HUES48 (cell line): Measurements from ENCODE around the gene HES7.

Experiments used
- H3K27ac ChIP-seq: one replicate; pipeline ENCODE4 v1.7.0; 2013; ENCODE audit warnings: low read depth, low read length, inconsistent platforms
- H3K27me3 ChIP-seq: 2 replicates; pipeline ENCODE4 v1.6.1; 2013; ENCODE audit warnings: mild to moderate bottlenecking, low read length; ENCODE audit not compliant: control insufficient read depth, insufficient read depth
- H3K36me3 ChIP-seq: 2 replicates; pipeline ENCODE4 v1.6.1; 2013; ENCODE audit warnings: low read length; ENCODE audit not compliant: control insufficient read depth, insufficient read depth
- H3K4me1 ChIP-seq: 2 replicates; pipeline ENCODE4 v1.6.1; 2013; ENCODE audit warnings: mild to moderate bottlenecking, low read length; ENCODE audit not compliant: control insufficient read depth, insufficient read depth
- H3K4me3 ChIP-seq: 2 replicates; pipeline ENCODE4 v1.5.1; 2013; ENCODE audit warnings: mild to moderate bottlenecking, low read depth, low read length
- H3K9ac ChIP-seq: 2 replicates; pipeline ENCODE4 v1.6.1; 2013; ENCODE audit warnings: mild to moderate bottlenecking, low read depth, low read length, moderate library complexity
- H3K9me3 ChIP-seq: 2 replicates; pipeline ENCODE4 v1.6.1; 2013; ENCODE audit warnings: low read length; ENCODE audit not compliant: control insufficient read depth, insufficient read depth

The HES7 gene

DNA sequence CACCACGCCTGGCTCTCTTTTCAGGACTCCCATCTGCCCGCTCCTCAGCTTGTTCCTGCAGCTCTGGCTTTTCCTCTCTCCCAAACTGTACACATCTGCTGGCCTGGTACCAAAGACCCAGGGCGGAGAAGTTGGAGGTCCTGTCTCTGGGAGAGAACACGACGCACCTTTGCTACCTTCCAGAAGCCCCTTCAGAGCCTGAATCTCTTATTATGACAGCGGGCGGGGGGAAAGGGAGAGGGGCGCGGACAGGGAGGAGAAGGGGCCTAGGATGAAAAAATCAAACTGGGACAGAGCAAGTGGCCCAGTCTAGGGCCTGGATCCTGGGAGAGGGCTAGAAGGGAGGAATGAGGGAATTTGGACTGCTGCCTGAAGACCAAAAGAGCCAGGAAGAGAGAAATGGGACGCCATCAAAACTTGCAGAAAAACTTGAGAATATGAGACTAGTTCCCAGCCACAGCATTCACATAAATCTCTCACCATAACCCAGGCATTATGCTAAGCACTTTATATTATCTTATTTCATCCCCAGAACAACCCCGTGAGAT is 30.8 kb upstream of the HES7 start:
- Histone ChIP-seq H3K27me3 (no peaks in the 10 kb centered on the region), H3K4me3 (peak overlapping the region; percentile 64), H3K27ac (peak overlapping the region; percentile 92), H3K9ac (no peak overlapping the region), H3K36me3 (peaks cover 11% of the 10 kb centered on the region), H3K4me1 (peaks cover 17% of the 10 kb centered on the region), H3K9me3 (no peaks in the 10 kb centered on the region)

GRCh38 chr17:8153957-8154607 is 30.2 kb upstream of the HES7 start:
- Histone ChIP-seq H3K36me3 (peaks cover 13% of the 10 kb centered on the region; the same call in 1 of the 2 replicates), H3K9ac (peak overlapping the region; percentile 30; the same call in 1 of the 2 replicates), H3K27me3 (no peaks in the 10 kb centered on the region), H3K4me1 (peaks cover 17% of the 10 kb centered on the region), H3K9me3 (no peaks in the 10 kb centered on the region), H3K27ac (peak overlapping the region; percentile 92), H3K4me3 (peak overlapping the region; percentile 64)

- H3K4me1 ChIP-seq: peaks cover 17% of the 10 kb centered on the region
- H3K36me3 ChIP-seq: peaks cover 16% of the 10 kb centered on the region
- no peaks in the 10 kb centered on the region for H3K9me3 ChIP-seq
- H3K27ac ChIP-seq: peak overlapping the region; percentile 92
- no peak overlapping the region for H3K9ac ChIP-seq
- peak overlapping the region; percentile 64; the same call in 1 of the 2 replicates for H3K4me3 ChIP-seq
- H3K27me3 ChIP-seq: no peaks in the 10 kb centered on the region
These were observed 29.6 kb upstream of the HES7 start for GRCh38 chr17:8153525-8153956.

GRCh38 chr17:8153031-8153451 is 29.1 kb upstream of the HES7 start:
- Histone ChIP-seq H3K4me3 (no peak overlapping the region), H3K27ac (no peak overlapping the region), H3K4me1 (peaks cover 17% of the 10 kb centered on the region), H3K9ac (no peak overlapping the region), H3K27me3 (no peaks in the 10 kb centered on the region), H3K36me3 (peaks cover 21% of the 10 kb centered on the region), H3K9me3 (no peaks in the 10 kb centered on the region)

GRCh38 chr17:8152112-8152775 is 28.3 kb upstream of the HES7 start, which contains the start of gene PER1:
PER1 (minus strand) TSS chr17:8152404; CDS start chr17:8150706, 1,698 bp downstream.
- Histone ChIP-seq H3K4me1 (peaks cover 17% of the 10 kb centered on the region), H3K9ac (no peak within 1 kb of the TSS; the same call in 1 of the 2 replicates), H3K36me3 (peaks cover 29% of the 10 kb centered on the region), H3K27me3 (no peaks in the 10 kb centered on the region), H3K4me3 (peak within 1 kb of the TSS; percentile 80), H3K27ac (peak within 1 kb of the TSS; percentile 52), H3K9me3 (no peaks in the 10 kb centered on the region)

GRCh38 chr17:8151641-8152111 is 27.8 kb upstream of the HES7 start:
- no peaks in the 10 kb centered on the region for H3K27me3 ChIP-seq
- H3K4me1 ChIP-seq: peaks cover 17% of the 10 kb centered on the region
- H3K36me3 ChIP-seq: peaks cover 35% of the 10 kb centered on the region
- H3K9me3 ChIP-seq: no peaks in the 10 kb centered on the region
- peak overlapping the region; percentile 52 for H3K27ac ChIP-seq
- H3K9ac ChIP-seq: no peak overlapping the region; the same call in 1 of the 2 replicates
- H3K4me3 ChIP-seq: peak overlapping the region; percentile 80

DNA sequence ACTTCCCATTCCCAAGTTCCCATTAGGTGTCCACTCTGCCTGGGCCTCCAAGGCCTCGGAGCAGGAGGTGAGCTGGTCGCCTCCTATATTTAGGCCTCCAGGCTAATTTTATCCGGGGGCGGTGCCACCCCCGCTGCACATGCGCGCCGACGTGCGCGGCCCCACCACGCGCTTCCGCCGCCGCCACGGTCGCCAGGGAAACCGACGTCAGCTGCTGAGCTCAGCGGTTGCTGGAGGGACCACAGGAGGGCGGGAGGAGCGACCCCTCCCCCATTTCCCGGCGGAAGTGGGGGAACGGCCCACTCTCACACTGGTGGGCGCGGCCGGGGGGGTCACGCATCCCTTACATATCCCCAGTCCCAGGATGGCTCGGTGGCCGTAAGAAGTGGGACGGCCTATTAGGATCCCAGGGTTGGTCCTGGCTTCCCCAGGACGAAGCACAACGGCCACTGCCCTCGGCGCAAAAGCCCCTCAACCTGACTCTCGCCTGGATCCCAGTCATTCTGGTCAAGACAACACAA is 27.3 kb upstream of the HES7 start:
- Histone ChIP-seq H3K27me3 (no peaks in the 10 kb centered on the region), H3K36me3 (peaks cover 40% of the 10 kb centered on the region), H3K4me3 (peak overlapping the region; percentile 80), H3K4me1 (peaks cover 17% of the 10 kb centered on the region), H3K9ac (no peak overlapping the region), H3K27ac (peak overlapping the region; percentile 52), H3K9me3 (no peaks in the 10 kb centered on the region)

DNA sequence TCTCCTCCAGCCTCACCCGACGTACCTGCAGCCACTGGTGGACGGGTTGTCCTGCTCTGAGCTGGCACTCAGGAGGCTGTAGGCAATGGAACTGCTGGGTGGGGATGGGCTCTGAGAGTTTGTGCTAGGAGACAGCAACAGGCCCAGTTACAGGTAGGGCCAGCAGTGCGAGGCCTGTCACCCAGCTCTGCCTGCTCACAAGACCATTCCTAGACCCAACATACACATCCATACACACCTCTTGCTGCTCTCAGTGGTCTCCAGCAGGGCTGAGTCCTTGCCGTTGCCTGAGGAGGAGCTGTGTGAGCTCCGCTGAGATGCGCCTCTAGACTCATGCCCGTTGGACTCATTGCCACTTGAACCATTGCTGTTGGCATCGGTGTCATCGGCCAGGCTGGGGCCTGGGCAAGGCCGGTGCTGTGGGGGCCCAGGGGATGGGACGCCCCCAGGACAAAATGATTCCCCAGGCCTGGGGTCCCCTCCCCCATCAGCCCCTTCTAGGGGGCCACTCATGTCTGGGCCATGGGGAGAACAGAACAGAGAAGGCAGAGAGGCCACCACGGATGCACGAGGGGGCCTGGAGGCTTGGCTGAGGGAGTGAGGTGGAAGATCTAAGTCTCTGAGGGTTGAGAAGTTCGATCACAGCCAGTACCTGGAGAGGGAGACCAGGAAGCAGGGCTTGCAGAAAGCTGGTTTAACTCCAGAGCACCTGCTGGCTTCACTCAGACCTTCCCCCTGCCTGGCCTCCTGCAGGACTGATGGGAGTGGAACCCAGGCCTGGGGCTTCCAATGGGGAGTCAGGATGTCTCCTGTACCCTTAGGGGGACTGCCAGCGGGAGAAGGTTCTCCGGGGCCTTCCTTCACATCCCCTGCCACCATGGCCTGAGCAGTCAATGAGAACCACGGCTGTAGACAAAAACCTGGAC is 26.6 kb upstream of the HES7 start:
- Histone ChIP-seq H3K36me3 (peaks cover 47% of the 10 kb centered on the region), H3K9ac (no peak overlapping the region), H3K9me3 (no peaks in the 10 kb centered on the region), H3K27me3 (no peaks in the 10 kb centered on the region), H3K4me1 (peaks cover 13% of the 10 kb centered on the region), H3K27ac (peak overlapping the region; percentile 16), H3K4me3 (peak overlapping the region; percentile 80)

GRCh38 chr17:8149419-8150193 is 25.7 kb upstream of the HES7 start:
- peaks cover 5% of the 10 kb centered on the region for H3K4me1 ChIP-seq
- peaks cover 52% of the 10 kb centered on the region for H3K36me3 ChIP-seq
- H3K27me3 ChIP-seq: no peaks in the 10 kb centered on the region
- no peak overlapping the region for H3K27ac ChIP-seq
- no peak overlapping the region for H3K9ac ChIP-seq
- H3K4me3 ChIP-seq: no peak overlapping the region
- no peaks in the 10 kb centered on the region for H3K9me3 ChIP-seq
